ENCODE measurements around the gene FANCD2. TPM values are rescaled to one million over a fixed set of nuclear protein-coding genes. Genes with fewer than 3 reads are reported as not detected.

The FANCD2 gene
- total RNA-seq, 4 donors from 2014 or later: 4.6 to 38.0 (median 7.7) TPM

DNA sequence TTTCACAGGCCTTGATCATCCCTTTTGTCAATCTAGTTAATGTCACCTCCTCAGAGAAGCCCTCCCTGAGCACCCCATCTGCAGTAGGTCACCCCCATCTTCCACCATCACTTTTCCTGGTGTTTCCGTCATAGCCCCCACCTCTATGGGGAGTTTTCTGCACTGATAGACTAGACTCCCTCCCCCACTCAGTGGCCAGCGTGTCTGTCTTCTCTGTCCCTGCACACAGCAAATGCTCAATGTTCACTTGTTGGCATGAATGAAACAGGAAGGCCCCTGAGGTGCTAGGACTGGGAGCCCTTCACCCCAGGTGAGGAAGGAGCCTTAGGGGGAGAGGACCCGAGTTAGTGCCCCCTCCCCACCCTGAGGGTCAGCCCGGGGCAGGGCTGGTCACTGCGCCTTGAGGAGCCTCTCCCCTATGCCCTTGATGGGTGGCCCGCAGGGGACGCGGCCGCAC lies 15.8 kb upstream of the FANCD2 start:
- Histone ChIP-seq H3K4me1 (peaks cover 0 to 32% (median 7%) of the 10 kb centered on the region in 4 donors), H3K9me3 (no peaks in the 10 kb centered on the region), H3K27ac (peak overlapping the region; percentile 13 to 53 (median 34)), H3K4me3 (peak overlapping the region; percentile 43 to 59 (median 52)), H3K27me3 (no peaks in the 10 kb centered on the region), H3K36me3 (no peaks in the 10 kb centered on the region)
- DNase-seq: no peak
- no peak for TF ChIP-seq POLR2A (IDR thresholded peaks at IDR 0.05)
- TF ChIP-seq CTCF (IDR thresholded peaks at IDR 0.05): no peak

GRCh38 chr3:10010878-10011465 lies 15.3 kb upstream of the FANCD2 start:
- TF ChIP-seq CTCF (IDR thresholded peaks at IDR 0.05) (no peak), POLR2A (IDR thresholded peaks at IDR 0.05) (peak; percentile 23 to 39)
- Histone ChIP-seq H3K27ac (peak overlapping the region; percentile 13 to 53 (median 34)), H3K4me3 (peak overlapping the region; percentile 43 to 59 (median 52)), H3K27me3 (no peaks in the 10 kb centered on the region), H3K36me3 (no peaks in the 10 kb centered on the region), H3K9me3 (no peaks in the 10 kb centered on the region), H3K4me1 (peaks cover 0 to 32% (median 7%) of the 10 kb centered on the region in 4 donors)
- DNase-seq: peak; percentile 92 to 99 (median 98)

GRCh38 chr3:10011631-10012030 lies 14.6 kb upstream of the FANCD2 start:
- DNase-seq: no peak
- Histone ChIP-seq H3K36me3 (no peaks in the 10 kb centered on the region), H3K4me3 (peak overlapping the region in 3 of 4 donors; percentile 45 to 59 (median 58)), H3K9me3 (no peaks in the 10 kb centered on the region), H3K27me3 (no peaks in the 10 kb centered on the region), H3K27ac (peak overlapping the region in 1 of 4 donors; percentile 30), H3K4me1 (peaks cover 0 to 32% (median 7%) of the 10 kb centered on the region in 4 donors)
- no peak for TF ChIP-seq CTCF (IDR thresholded peaks at IDR 0.05)
- TF ChIP-seq POLR2A (IDR thresholded peaks at IDR 0.05): no peak

DNA sequence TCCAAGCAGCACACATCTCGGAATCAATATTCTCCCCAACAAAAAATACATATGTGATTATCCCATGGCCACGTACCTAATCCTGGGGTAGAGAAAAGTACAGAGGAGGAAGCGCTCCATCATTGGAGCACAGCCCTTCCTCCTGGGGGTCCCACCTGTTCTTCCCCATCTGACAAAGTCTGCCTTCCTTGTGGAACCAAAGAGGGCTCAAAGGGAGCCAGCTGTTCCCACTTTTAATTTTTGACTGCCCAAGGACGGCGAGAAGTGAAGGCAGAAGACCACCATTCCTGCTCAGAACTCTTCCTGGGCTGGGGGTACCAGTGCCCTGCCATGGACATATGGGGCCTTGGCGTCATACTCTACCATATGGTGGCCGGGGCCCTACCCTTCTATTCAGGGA lies 14.1 kb upstream of the FANCD2 start:
- Histone ChIP-seq H3K27ac (no peak overlapping the region), H3K4me3 (no peak overlapping the region), H3K4me1 (peaks cover 0 to 32% (median 7%) of the 10 kb centered on the region in 4 donors), H3K36me3 (no peaks in the 10 kb centered on the region), H3K9me3 (no peaks in the 10 kb centered on the region), H3K27me3 (no peaks in the 10 kb centered on the region)
- DNase-seq: peak in 1 of 3 donors; percentile 37
- TF ChIP-seq CTCF (IDR thresholded peaks at IDR 0.05): no peak
- no peak for TF ChIP-seq POLR2A (IDR thresholded peaks at IDR 0.05)

GRCh38 chr3:10015461-10015904 lies 10.8 kb upstream of the FANCD2 start:
- Histone ChIP-seq H3K4me1 (peaks cover 0 to 15% (median 5%) of the 10 kb centered on the region in 4 donors), H3K27me3 (no peaks in the 10 kb centered on the region), H3K36me3 (peaks cover 0 to 30% (median 0%) of the 10 kb centered on the region in 3 donors), H3K4me3 (no peak overlapping the region), H3K9me3 (no peaks in the 10 kb centered on the region), H3K27ac (peak overlapping the region; percentile 54 to 81 (median 68))
- TF ChIP-seq POLR2A (IDR thresholded peaks at IDR 0.05): no peak
- TF ChIP-seq CTCF (IDR thresholded peaks at IDR 0.05): no peak
- peak in 1 of 3 donors; percentile 81 for DNase-seq

Measured in Peyer's patch (tissue), 4 donors.